IgD-negative memory B cell (primary cell): ENCODE results near the gene NDST3. TPM values are rescaled to one million over a fixed set of nuclear protein-coding genes. Genes with fewer than 3 reads are reported as not detected.

Experiments
- H3K27ac Mint-ChIP-seq, 3 donors: one replicate each; pipeline ENCODE4 v1.8.0; 2020 to 2022; ENCODE audit warnings: mild to moderate bottlenecking in 3 of 3, mixed read lengths in 3 of 3, moderate library complexity in 1 of 3
- H3K27me3 Mint-ChIP-seq: one replicate; pipeline ENCODE4 v1.8.0; 2021; ENCODE audit warnings: mixed read lengths
- H3K36me3 Mint-ChIP-seq: one replicate; pipeline ENCODE4 v1.8.0; 2020; ENCODE audit warnings: mild to moderate bottlenecking, mixed read lengths
- H3K4me1 Mint-ChIP-seq, 3 donors: one replicate each; pipeline ENCODE4 v1.8.0; 2020 to 2022; ENCODE audit warnings: mixed read lengths in 3 of 3, mild to moderate bottlenecking in 1 of 3
- H3K4me3 Mint-ChIP-seq, 4 donors: one replicate each; pipeline ENCODE4 v1.8.0; 2020 to 2022; ENCODE audit warnings: mild to moderate bottlenecking in 4 of 4, mixed read lengths in 4 of 4, moderate library complexity in 3 of 4
- H3K9me3 Mint-ChIP-seq, 3 donors: one replicate each; pipeline ENCODE4 v1.8.0; 2020 to 2021; ENCODE audit warnings: mixed read lengths in 3 of 3, mild to moderate bottlenecking in 1 of 3
- polyA plus RNA-seq: library from polyadenylated mRNA; unstranded; fragments of 300-500 nt; fragmentation: Illumina TruSeq; gene quantifications from one replicate; pipeline ENCODE4 v1.2.3, GENCODE V29; 2021

The NDST3 gene
- polyA plus RNA-seq, 1 donor from 2014 or later = not detected

GRCh38 chr4:118180776-118181175, 146.5 kb downstream of the NDST3 start:
- Mint-ChIP-seq H3K4me3 (no peak overlapping the region), H3K4me1 (peaks cover 0 to 2% (median 0%) of the 10 kb centered on the region in 3 donors), H3K27ac (no peak overlapping the region), H3K36me3 (no peaks in the 10 kb centered on the region), H3K9me3 (peaks cover 0 to 2% (median 2%) of the 10 kb centered on the region in 3 donors), H3K27me3 (no peaks in the 10 kb centered on the region)

- Mint-ChIP-seq H3K36me3 (no peaks in the 10 kb centered on the region), H3K27ac (no peak overlapping the region), H3K27me3 (no peaks in the 10 kb centered on the region), H3K4me3 (no peak overlapping the region), H3K9me3 (peaks cover 0 to 3% (median 2%) of the 10 kb centered on the region in 3 donors), H3K4me1 (no peaks in the 10 kb centered on the region)
These were observed 156.6 kb downstream of the NDST3 start for GRCh38 chr4:118190903-118191302.

- Mint-ChIP-seq H3K4me1 (no peaks in the 10 kb centered on the region), H3K9me3 (peaks cover 0 to 3% (median 2%) of the 10 kb centered on the region in 3 donors), H3K27me3 (no peaks in the 10 kb centered on the region), H3K27ac (no peak overlapping the region), H3K4me3 (no peak overlapping the region), H3K36me3 (no peaks in the 10 kb centered on the region)
These were observed 159.1 kb downstream of the NDST3 start for GRCh38 chr4:118193421-118193820.

- Mint-ChIP-seq H3K9me3 (peaks cover 2 to 17% (median 9%) of the 10 kb centered on the region in 3 donors), H3K27me3 (peaks cover 2% of the 10 kb centered on the region), H3K36me3 (no peaks in the 10 kb centered on the region), H3K27ac (no peak overlapping the region), H3K4me3 (no peak overlapping the region), H3K4me1 (no peaks in the 10 kb centered on the region)
These were observed 172.3 kb downstream of the NDST3 start for GRCh38 chr4:118206627-118207026.

GRCh38 chr4:118213101-118213500, 178.8 kb downstream of the NDST3 start:
- H3K9me3 Mint-ChIP-seq = peaks cover 0 to 4% (median 0%) of the 10 kb centered on the region in 3 donors
- no peak overlapping the region for H3K4me3 Mint-ChIP-seq
- H3K36me3 Mint-ChIP-seq = no peaks in the 10 kb centered on the region
- peaks cover 2% of the 10 kb centered on the region for H3K27me3 Mint-ChIP-seq
- H3K4me1 Mint-ChIP-seq = no peaks in the 10 kb centered on the region
- H3K27ac Mint-ChIP-seq = no peak overlapping the region

- Mint-ChIP-seq H3K36me3 (no peaks in the 10 kb centered on the region), H3K9me3 (peaks cover 0 to 4% (median 0%) of the 10 kb centered on the region in 3 donors), H3K27me3 (no peaks in the 10 kb centered on the region), H3K4me1 (no peaks in the 10 kb centered on the region), H3K27ac (no peak overlapping the region), H3K4me3 (no peak overlapping the region)
These were observed 181.5 kb downstream of the NDST3 start for GRCh38 chr4:118215826-118216225.

GRCh38 chr4:118221227-118221800, 187.0 kb downstream of the NDST3 start:
- peaks cover 0 to 4% (median 0%) of the 10 kb centered on the region in 3 donors for H3K9me3 Mint-ChIP-seq
- H3K27ac Mint-ChIP-seq = no peak overlapping the region
- peaks cover 0 to 1% (median 0%) of the 10 kb centered on the region in 3 donors for H3K4me1 Mint-ChIP-seq
- no peaks in the 10 kb centered on the region for H3K36me3 Mint-ChIP-seq
- no peak overlapping the region for H3K4me3 Mint-ChIP-seq
- H3K27me3 Mint-ChIP-seq = no peaks in the 10 kb centered on the region

- H3K27me3 Mint-ChIP-seq = no peaks in the 10 kb centered on the region
- H3K36me3 Mint-ChIP-seq = no peaks in the 10 kb centered on the region
- no peak overlapping the region for H3K27ac Mint-ChIP-seq
- no peaks in the 10 kb centered on the region for H3K9me3 Mint-ChIP-seq
- no peak overlapping the region for H3K4me3 Mint-ChIP-seq
- peaks cover 0 to 1% (median 0%) of the 10 kb centered on the region in 3 donors for H3K4me1 Mint-ChIP-seq
These were observed 190.1 kb downstream of the NDST3 start for GRCh38 chr4:118224243-118224829.

- H3K36me3 Mint-ChIP-seq = no peaks in the 10 kb centered on the region
- H3K4me3 Mint-ChIP-seq = no peak overlapping the region
- no peaks in the 10 kb centered on the region for H3K27me3 Mint-ChIP-seq
- no peaks in the 10 kb centered on the region for H3K9me3 Mint-ChIP-seq
- no peak overlapping the region for H3K27ac Mint-ChIP-seq
- peaks cover 0 to 1% (median 0%) of the 10 kb centered on the region in 3 donors for H3K4me1 Mint-ChIP-seq
These were observed 191.2 kb downstream of the NDST3 start for GRCh38 chr4:118225511-118225910.

- H3K9me3 Mint-ChIP-seq = no peaks in the 10 kb centered on the region
- no peak overlapping the region for H3K27ac Mint-ChIP-seq
- H3K36me3 Mint-ChIP-seq = no peaks in the 10 kb centered on the region
- no peak overlapping the region for H3K4me3 Mint-ChIP-seq
- peaks cover 0 to 1% (median 0%) of the 10 kb centered on the region in 3 donors for H3K4me1 Mint-ChIP-seq
- H3K27me3 Mint-ChIP-seq = no peaks in the 10 kb centered on the region
These were observed 192.2 kb downstream of the NDST3 start for GRCh38 chr4:118226311-118227010.

GRCh38 chr4:118235566-118236120, 201.4 kb downstream of the NDST3 start:
- Mint-ChIP-seq H3K27me3 (no peaks in the 10 kb centered on the region), H3K4me3 (no peak overlapping the region), H3K4me1 (no peaks in the 10 kb centered on the region), H3K9me3 (no peaks in the 10 kb centered on the region), H3K27ac (no peak overlapping the region), H3K36me3 (no peaks in the 10 kb centered on the region)

- H3K4me1 Mint-ChIP-seq = no peaks in the 10 kb centered on the region
- H3K9me3 Mint-ChIP-seq = no peaks in the 10 kb centered on the region
- H3K27me3 Mint-ChIP-seq = no peaks in the 10 kb centered on the region
- no peak overlapping the region for H3K27ac Mint-ChIP-seq
- H3K36me3 Mint-ChIP-seq = no peaks in the 10 kb centered on the region
- no peak overlapping the region for H3K4me3 Mint-ChIP-seq
These were observed 203.2 kb downstream of the NDST3 start for GRCh38 chr4:118237531-118237930.

- Mint-ChIP-seq H3K4me3 (no peak overlapping the region), H3K27me3 (peaks cover 1% of the 10 kb centered on the region), H3K36me3 (peaks cover 2% of the 10 kb centered on the region), H3K27ac (no peak overlapping the region), H3K9me3 (peaks cover 0 to 8% (median 2%) of the 10 kb centered on the region in 3 donors), H3K4me1 (no peaks in the 10 kb centered on the region)
These were observed 215.6 kb downstream of the NDST3 start for GRCh38 chr4:118249890-118250289.

- Mint-ChIP-seq H3K27me3 (no peaks in the 10 kb centered on the region), H3K4me1 (no peaks in the 10 kb centered on the region), H3K9me3 (peaks cover 0 to 7% (median 2%) of the 10 kb centered on the region in 3 donors), H3K36me3 (no peaks in the 10 kb centered on the region), H3K4me3 (no peak overlapping the region), H3K27ac (no peak overlapping the region)
These were observed 220.1 kb downstream of the NDST3 start for GRCh38 chr4:118254368-118254767.

GRCh38 chr4:118259111-118259510, 224.8 kb downstream of the NDST3 start:
- H3K27me3 Mint-ChIP-seq = no peaks in the 10 kb centered on the region

More at GRCh38 chr4:118259111-118259510, 224.8 kb downstream of the NDST3 start:
- H3K9me3 Mint-ChIP-seq = no peaks in the 10 kb centered on the region
- H3K27ac Mint-ChIP-seq = no peak overlapping the region
- H3K36me3 Mint-ChIP-seq = no peaks in the 10 kb centered on the region
- no peak overlapping the region for H3K4me3 Mint-ChIP-seq
- no peaks in the 10 kb centered on the region for H3K4me1 Mint-ChIP-seq
